Ascending aorta (tissue), 2 donors: ENCODE measurements around the gene CD99. TPM values are rescaled to one million over a fixed set of nuclear protein-coding genes. Genes with fewer than 3 reads are reported as not detected.

Experiments used
- DNase-seq, 2 donors: peaks; one replicate each; pipeline ENCODE4 v3.0.0-alpha.2; 2019; ENCODE audit warnings: low spot score in 2 of 2
- H3K27ac ChIP-seq, 2 donors: fragments of 200-600 bp; sonication (generic); one replicate each; pipeline ENCODE4 v1.5.1; 2016 to 2017; ENCODE audit warnings: mild to moderate bottlenecking in 1 of 2
- H3K27me3 ChIP-seq: fragments of 200-600 bp; sonication (generic); one replicate; pipeline ENCODE4 v1.5.1; 2017
- H3K36me3 ChIP-seq, 2 donors: fragments of 200-600 bp; sonication (generic); one replicate each; pipeline ENCODE4 v1.5.1; 2016
- H3K4me1 ChIP-seq, 2 donors: fragments of 200-600 bp; sonication (generic); one replicate each; pipeline ENCODE4 v1.5.1; 2016 to 2017; ENCODE audit warnings: mild to moderate bottlenecking in 1 of 2
- H3K4me3 ChIP-seq, 2 donors: fragments of 200-600 bp; sonication (generic); one replicate each; pipeline ENCODE4 v1.5.1; 2016 to 2017; ENCODE audit warnings: mild to moderate bottlenecking in 1 of 2
- H3K9me3 ChIP-seq, 2 donors: fragments of 200-600 bp; sonication (generic); one replicate each; pipeline ENCODE4 v1.5.1; 2016
- intact Hi-C: fragments of 100-400 bp; cut with DNase I; formaldehyde crosslinking; loops from one replicate; pipeline ENCODE4 v1.15.1; 2023
- total RNA-seq: library from RNA; depleted of rRNA; stranded (reverse); fragments of >200 nt; gene quantifications from one replicate; pipeline ENCODE4 v1.1.0, GENCODE V29; 2016
- TF ChIP-seq, protein P1 (sequence below), 3 experiments: fragments of 200-600 bp in 2 of 3; fragments of 450-650 bp in 1 of 3; sonication (generic) in 2 of 3; IDR thresholded peaks; one replicate each; pipeline ENCODE4 v1.5.1; 2016 to 2019; ENCODE audit warnings: antibody characterized with exemption in 3 of 3, mild to moderate bottlenecking in 1 of 3, moderate library complexity in 1 of 3

Gene CD99
- total RNA-seq, 1 donor from 2014 or later: 262 TPM

DNA sequence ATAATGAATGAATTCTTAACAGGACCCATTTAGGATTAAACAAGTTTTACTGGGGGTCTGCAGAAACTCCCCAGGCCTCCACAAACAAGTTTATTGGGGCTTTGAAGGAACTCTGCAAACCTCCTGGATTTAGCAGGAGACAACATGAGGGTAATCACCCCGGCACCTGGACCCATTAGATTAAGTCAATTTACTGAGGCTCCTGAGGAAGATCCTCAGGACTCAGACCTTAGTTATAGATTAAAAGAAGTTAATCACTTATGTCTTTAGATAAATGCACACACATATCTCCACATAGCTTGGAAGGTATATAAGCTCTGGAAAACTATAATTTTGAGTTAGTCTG, 90.1 kb downstream of the CD99 start:
- TF ChIP-seq, protein P1, sequence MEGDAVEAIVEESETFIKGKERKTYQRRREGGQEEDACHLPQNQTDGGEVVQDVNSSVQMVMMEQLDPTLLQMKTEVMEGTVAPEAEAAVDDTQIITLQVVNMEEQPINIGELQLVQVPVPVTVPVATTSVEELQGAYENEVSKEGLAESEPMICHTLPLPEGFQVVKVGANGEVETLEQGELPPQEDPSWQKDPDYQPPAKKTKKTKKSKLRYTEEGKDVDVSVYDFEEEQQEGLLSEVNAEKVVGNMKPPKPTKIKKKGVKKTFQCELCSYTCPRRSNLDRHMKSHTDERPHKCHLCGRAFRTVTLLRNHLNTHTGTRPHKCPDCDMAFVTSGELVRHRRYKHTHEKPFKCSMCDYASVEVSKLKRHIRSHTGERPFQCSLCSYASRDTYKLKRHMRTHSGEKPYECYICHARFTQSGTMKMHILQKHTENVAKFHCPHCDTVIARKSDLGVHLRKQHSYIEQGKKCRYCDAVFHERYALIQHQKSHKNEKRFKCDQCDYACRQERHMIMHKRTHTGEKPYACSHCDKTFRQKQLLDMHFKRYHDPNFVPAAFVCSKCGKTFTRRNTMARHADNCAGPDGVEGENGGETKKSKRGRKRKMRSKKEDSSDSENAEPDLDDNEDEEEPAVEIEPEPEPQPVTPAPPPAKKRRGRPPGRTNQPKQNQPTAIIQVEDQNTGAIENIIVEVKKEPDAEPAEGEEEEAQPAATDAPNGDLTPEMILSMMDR (IDR thresholded peaks at IDR 0.05): no peak
- DNase-seq: no peak
- Histone ChIP-seq H3K9me3 (no peaks in the 10 kb centered on the region), H3K27me3 (no peaks in the 10 kb centered on the region), H3K4me3 (no peak overlapping the region), H3K36me3 (no peaks in the 10 kb centered on the region), H3K27ac (no peak overlapping the region), H3K4me1 (no peaks in the 10 kb centered on the region)
- intact Hi-C loops: no loop called here

DNA sequence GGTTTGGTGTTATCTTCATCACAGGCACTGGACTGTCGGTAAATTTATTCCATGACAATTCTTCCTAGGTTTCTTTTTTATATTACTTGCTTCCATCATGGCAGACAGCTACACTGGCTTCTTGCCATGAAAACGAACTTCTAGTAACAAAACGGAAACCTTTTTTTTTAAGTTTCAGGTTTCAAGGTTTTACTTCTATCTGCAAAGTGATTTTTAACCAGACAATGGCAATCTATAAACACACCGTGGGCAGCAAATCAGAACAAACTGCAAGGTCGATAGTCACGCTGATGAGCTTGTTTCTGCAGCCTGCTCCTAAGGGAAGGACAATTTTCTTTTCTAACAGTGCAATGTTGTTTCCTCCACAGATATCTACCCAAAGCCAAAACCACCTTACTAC, 90.6 kb downstream of the CD99 start:
- no peaks in the 10 kb centered on the region for H3K36me3 ChIP-seq
- no peaks in the 10 kb centered on the region for H3K4me1 ChIP-seq
- TF ChIP-seq, protein P1 (IDR thresholded peaks at IDR 0.05): no peak
- no peaks in the 10 kb centered on the region for H3K9me3 ChIP-seq
- no peak for DNase-seq
- H3K27me3 ChIP-seq: no peaks in the 10 kb centered on the region
- intact Hi-C loops: no loop called here
- H3K27ac ChIP-seq: no peak overlapping the region
- no peak overlapping the region for H3K4me3 ChIP-seq

DNA sequence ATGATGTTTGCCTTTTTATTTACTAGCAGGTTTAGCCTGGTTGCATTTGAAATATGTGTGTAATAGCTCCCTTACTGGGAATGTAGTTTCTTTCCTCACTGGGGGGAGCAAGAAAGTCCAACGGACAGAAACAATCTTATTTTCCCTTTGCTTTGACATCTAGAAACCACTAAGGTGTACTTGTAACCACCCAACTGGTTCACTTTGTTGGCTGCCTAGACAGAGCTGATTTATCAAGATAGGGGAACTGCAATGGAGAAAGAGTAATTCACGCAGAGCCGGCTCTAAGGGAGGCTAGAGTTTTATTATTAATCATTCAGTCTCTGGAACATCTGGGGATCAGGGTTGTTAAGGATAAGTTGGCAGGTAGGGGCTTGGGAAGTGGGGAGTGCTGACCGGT, 91.1 kb downstream of the CD99 start:
- Histone ChIP-seq H3K9me3 (no peaks in the 10 kb centered on the region), H3K36me3 (no peaks in the 10 kb centered on the region), H3K4me1 (no peaks in the 10 kb centered on the region), H3K4me3 (no peak overlapping the region), H3K27ac (no peak overlapping the region), H3K27me3 (no peaks in the 10 kb centered on the region)
- no peak for DNase-seq
- intact Hi-C loops: no loop called here
- TF ChIP-seq, protein P1 (IDR thresholded peaks at IDR 0.05): no peak

DNA sequence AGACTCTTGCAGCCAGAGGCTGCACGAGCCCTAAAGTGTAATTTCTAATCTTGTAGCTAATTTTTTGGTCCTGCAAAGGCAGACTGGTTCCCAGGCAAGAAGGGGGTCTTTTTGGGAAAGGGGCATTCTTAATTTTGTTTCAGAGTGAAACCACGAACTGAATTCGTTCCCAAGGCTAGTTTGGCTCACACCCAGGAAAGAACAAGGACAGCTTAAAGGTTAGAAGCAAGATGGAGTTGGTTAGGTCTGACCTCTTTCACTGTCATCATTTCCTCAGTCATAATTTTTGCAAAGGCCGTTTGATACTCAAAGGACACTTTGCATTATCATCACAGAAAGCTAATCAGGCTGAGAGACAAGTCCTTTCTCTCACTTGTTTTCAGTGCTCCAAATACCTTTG, 91.7 kb downstream of the CD99 start:
- Histone ChIP-seq H3K4me1 (no peaks in the 10 kb centered on the region), H3K36me3 (no peaks in the 10 kb centered on the region), H3K4me3 (no peak overlapping the region), H3K27me3 (no peaks in the 10 kb centered on the region), H3K9me3 (no peaks in the 10 kb centered on the region), H3K27ac (no peak overlapping the region)
- intact Hi-C loops: no loop called here
- TF ChIP-seq, protein P1 (IDR thresholded peaks at IDR 0.05): no peak
- no peak for DNase-seq

DNA sequence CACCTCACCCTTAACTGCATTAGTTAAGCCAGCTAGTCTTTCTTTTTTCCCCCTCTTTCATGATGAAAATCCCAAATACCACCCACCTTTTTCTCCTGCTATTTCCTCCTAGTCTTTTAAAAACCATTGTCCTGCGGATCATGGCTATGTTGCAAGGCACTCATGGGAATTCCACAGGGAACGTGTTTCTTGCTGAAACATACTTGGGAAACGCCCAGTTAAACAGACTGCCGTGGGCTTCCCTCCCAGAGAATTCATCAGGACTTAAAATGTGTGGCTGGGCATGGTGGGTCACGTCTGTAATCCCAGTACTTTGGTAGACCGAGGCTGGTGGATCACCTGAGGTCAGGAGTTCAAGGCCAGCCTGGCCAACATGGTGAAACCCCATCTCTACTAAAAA, 92.9 kb downstream of the CD99 start:
- H3K9me3 ChIP-seq: no peaks in the 10 kb centered on the region
- no peaks in the 10 kb centered on the region for H3K27me3 ChIP-seq
- no peak overlapping the region for H3K4me3 ChIP-seq
- DNase-seq: no peak
- TF ChIP-seq, protein P1 (IDR thresholded peaks at IDR 0.05): no peak
- H3K36me3 ChIP-seq: no peaks in the 10 kb centered on the region
- intact Hi-C loops: no loop called here
- H3K27ac ChIP-seq: no peak overlapping the region
- no peaks in the 10 kb centered on the region for H3K4me1 ChIP-seq

DNA sequence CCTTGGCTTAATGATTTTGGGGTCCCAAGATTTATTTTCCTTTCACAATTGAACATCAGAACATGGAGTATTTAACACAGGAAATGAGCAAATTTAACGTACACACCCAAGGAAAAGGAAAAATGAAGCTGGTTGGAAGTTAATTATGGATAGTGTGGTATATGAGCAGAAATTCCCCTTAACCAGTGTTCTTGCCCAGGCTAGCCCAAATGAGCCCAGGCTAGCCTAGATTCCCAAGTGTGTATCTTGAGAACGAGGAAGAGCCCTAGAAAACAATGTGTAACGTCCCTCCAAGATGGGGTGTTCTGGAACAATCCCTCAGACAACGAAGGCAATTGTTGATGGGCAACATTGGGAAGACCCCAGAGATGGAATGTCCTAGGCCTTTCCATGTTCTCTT, 94.4 kb downstream of the CD99 start:
- TF ChIP-seq, protein P1 (IDR thresholded peaks at IDR 0.05): no peak
- H3K4me3 ChIP-seq: no peak overlapping the region
- no peaks in the 10 kb centered on the region for H3K9me3 ChIP-seq
- H3K4me1 ChIP-seq: no peaks in the 10 kb centered on the region
- H3K27ac ChIP-seq: no peak overlapping the region
- H3K36me3 ChIP-seq: no peaks in the 10 kb centered on the region
- intact Hi-C loops: no loop called here
- no peaks in the 10 kb centered on the region for H3K27me3 ChIP-seq
- no peak for DNase-seq
